HG02852 (cell line): ENCODE measurements around the gene HLA-C.
A peak's percentile ranks its signal among the peaks of the same experiment; 100 is the strongest.
"Not testable (repeated sequence)": the region's sequence is repeated elsewhere in the genome, so short reads cannot be mapped to it uniquely, and the experiment has no call there.

Experiments used
- ATAC-seq: cut with Tn5 transposase; IDR thresholded peaks from one replicate; pipeline ENCODE4 v1.9.1; 2021; ENCODE audit warnings: mild to moderate bottlenecking, moderate library complexity; ENCODE audit not compliant: unreplicated experiment

HLA-C gene

DNA sequence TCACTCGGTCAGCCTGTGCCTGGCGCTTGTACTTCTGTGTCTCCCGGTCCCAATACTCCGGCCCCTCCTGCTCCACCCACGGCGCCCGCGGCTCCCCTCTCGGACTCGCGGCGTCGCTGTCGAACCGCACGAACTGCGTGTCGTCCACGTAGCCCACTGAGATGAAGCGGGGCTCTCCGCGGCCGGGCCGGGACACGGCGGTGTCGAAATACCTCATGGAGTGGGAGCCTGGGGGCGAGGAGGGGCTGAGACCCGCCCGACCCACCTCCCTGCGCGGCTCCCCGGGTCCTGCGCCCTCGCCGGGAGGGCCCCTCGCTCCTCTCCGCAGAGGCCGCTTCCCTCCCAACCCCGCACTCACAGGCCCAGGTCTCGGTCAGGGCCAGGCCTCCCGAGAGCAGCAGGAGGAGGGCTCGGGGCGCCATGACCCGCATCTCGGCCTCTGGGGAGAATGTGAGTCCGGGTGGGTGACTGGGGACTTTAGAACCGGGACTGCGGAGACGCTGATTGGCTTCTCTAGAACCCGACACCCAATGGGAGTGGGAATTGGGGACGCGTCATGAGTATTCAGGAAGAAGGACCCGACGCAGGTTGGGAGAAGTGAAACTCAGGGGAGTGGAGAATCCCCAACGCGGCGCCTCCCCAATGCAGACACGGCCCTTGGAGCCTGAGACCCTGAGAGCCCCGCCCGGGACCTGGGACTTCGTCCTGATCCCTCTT is at the start of gene HLA-C:
TSS of gene HLA-C (minus strand) at position 452 of the 717 bp plus-strand sequence. CDS start at position 431, 21 bp downstream.
- peak; percentile 79 for ATAC-seq

DNA sequence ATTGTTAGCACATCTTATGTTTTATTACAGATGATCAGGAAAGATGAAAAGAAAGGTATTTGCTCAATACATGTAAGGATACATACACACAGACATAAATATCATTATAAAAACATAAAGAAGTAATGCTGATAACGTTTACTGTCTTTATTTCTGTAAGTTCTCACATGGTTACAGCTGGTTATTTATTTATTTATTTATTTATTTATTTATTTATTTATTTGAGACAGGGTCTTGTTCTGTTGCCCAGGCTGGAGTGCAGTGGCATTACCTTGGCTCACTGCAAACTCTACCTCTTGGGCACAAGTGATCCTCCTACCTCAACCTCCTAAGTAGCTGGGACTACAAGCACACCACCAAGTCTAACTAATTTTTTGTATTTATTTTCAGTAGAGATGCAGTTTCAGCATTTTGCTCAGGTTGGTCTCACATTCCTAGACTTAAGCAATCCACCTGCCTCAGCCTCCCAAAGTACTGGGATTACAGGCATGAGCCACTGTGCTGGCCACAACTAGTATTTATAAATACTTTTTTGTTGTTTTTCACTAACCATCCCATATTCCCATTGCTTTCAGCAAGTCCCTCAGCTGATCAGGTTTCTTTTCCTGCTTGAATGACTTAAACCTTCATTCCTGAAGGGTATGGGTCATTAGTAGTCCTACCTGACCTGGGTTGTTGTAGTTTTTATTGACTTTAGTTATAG is 49.3 kb upstream of the HLA-C start:
- no peak for ATAC-seq

DNA sequence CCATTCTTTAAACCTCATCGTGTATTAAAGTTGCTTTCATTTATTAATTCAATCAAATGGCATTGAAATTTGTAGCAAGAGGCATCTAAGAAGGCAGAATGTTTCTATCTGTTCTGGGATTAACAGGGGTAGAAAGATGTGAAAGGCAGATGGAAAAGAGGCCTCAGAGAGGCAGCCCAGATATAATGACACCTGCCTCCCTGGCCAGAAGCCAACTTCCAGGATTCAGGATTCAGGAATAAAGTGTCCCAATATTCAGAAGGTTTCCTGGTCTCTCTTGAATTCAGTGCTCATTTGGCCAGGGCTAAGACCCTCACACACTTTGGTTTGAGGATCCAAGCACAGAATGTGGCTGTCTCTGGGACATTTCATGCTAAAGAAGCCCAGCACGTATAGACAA is 45.1 kb upstream of the HLA-C start:
- no peak for ATAC-seq

DNA sequence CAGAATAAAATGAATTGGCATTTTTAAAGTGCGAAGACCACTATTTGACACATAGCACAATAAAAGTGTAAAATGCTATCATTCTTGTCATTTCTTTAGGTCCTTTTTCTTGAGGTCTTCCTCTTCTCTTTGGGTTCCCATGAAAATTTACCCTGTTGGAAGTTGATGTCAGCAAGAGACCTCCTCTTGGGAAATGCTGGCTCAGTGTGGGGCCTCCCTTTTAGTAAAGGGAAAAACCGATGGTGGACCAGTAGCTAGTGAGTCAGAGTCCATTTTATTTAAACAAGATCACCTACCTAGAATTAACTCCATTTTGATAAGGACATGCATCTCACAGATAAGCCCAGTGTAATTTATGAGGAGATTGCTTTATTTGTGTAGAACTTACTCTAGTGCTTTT is 37.7 kb upstream of the HLA-C start:
- no peak for ATAC-seq

DNA sequence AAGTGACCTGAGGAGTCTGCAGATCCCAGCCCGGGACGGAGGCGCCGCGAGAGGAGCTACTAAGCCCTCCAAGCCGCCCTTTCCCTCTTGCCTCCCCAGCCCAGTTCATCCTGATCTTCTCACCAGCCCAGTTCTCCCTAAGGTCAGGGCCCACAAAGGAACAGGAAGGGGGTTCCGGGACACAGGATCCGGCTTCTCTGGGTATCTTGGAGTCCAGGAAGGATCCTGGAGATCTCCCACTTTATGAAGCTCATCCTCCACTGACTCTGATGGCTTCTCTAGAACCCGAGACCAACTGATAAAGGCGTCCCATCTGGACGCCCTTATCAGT is 36.9 kb upstream of the HLA-C start:
- ATAC-seq, result no peak

DNA sequence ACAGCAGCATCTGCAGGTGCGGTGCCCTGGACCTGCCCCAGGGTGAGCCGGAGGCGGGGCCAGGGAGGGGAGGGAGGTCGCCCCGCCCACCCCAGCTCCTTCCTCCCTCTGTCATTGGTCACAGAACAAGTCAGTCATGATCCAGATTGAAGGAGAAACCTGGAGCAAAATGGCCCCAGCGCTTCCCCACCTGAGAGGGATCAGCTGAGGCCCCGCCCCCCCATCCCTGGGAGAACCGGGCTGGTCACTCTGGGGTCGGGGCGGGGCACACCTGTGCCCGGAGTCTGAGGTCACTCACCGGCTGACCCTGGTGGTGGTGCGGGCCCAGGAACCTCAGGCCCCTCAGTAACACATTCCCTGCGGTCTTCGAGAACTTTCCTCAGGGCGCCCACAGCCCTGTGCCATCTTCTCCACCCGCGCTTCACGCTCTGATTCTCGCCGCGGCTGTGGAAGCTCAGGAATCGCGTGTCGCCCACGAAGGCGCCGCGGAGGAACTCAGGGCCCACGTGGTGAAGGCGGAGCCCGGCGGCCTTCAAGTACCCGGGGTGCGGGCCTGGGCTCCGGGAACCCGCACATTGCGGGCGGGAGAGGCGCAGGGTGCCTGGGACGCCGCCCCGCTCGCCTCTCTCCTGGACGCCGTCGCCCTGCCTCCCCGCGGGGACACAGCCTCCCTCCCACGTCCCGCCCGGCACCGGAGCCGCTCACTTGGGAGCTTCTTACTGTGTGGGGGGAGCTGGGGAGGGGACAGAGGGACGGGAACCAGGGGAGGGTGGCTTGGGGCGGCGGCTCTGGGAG is 36.4 kb upstream of the HLA-C start:
- ATAC-seq, result no peak

DNA sequence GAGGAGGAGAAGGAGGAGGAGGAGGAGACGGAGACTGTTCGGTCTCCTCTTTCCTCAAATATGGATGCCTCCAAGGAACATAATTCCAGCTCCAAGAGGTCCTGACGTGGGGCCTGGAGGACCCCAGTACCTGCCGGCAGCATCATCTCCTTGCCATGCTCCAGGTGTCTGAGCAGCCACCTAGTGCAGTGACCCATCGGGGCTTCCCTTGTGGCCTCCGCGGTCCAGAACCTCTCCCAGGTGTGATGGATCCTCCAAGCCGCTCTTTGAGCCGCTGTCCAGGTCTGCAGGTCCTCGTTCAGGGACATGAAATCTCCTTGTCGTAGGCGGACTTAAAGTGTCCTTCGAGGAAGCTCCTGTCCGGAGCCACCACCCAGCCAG is 35.8 kb upstream of the HLA-C start:
- no peak for ATAC-seq

DNA sequence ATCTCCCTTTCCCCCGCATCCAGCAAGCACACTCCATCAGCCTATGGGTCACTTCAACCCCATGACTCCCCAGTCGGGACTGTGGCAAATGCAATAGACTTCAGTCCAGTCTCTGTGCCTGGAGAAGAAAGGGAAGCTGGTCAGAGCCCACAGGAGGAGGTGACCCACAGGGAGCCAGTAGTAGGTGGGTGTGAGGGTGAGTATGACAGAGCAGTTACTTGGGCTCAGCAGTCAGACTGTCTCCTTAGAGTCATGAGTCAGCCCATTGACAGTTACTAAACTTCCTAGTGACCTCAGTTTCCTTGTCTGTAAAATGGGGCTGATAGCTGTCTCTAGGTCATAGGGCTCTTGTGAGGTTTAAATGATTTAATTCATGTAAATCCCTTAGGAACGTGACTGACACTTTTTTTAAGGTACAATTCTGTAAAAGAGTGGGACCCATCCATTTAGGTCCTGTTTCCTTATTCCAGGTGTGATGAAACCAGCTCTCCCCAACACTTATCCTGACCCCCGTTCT is 33.9 kb upstream of the HLA-C start:
- no peak for ATAC-seq

DNA sequence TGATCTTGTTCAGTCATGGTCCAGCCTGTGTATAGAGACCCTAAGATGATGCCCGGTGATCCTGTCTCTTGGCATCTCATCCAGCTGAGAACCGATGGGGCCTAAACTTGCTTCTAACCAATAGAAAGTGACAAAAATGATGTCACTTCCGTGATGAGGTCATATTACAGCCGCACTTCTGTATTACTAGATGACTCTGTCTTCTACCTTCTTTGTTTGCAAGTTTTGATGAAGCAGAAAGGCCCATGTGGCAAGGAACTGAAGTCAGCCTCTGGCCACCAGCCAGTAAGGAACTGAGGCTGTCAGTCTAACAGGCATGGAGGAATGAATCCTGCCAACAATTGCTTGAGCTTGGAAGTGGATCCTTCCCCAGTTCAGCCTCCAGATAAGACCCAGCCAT is 32.8 kb upstream of the HLA-C start:
- ATAC-seq, result no peak

DNA sequence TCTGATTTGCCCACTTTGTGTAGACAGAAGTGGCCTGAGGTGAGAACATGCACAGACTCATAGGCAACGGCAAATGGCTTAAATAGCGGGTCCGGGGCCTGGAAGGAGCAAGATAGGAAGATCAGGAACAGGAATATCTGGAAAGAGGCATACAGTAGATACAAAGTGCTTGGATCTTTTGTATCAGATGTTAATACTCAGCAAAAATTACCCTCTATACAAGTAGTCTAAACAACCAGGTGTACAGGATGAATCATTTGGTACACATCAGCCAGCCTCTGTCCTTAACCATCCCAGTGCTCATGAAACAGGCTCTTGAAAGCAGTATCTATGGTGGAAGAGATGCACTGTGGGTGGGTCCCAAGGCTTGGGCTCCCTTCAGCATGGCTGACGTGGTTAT is 28.9 kb upstream of the HLA-C start:
- no peak for ATAC-seq

DNA sequence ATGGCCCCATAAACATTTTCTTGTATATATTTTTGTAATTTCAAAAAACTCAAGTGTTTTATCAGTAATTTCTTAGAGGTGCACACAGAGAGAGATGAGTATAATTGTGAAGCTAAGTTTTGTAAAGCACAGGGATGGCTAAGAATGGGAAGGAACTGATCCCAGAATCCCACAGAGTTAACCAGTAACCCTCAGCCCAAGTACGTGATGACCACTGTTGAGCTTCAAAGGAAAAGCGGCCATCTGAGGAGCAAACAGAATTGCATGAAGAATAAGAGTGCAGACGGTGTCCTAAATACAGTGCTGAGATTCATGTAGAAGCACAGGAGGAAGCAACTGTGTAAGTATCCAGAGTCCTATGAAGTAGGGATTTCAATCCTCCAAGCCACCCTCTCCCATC is 28.1 kb upstream of the HLA-C start:
- no peak for ATAC-seq

DNA sequence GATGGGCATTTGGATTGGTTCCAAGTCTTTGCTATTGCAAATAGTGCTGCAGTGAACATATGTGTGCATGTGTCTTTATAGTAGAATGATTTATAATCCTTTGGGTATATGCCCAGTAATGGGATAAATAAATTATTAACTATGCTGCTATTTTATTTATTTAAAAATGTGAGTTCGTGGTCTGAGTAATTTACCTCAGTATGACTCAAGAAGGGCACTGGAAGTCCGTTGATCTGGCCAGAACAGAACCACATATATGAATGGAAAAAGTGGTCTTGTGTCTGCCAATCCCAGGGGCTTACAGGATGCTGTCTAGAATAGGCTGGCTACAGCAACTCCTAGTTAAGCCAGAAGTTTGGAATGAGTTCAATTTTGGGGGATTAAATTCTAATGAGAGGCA is 27.6 kb upstream of the HLA-C start:
- no peak for ATAC-seq

DNA sequence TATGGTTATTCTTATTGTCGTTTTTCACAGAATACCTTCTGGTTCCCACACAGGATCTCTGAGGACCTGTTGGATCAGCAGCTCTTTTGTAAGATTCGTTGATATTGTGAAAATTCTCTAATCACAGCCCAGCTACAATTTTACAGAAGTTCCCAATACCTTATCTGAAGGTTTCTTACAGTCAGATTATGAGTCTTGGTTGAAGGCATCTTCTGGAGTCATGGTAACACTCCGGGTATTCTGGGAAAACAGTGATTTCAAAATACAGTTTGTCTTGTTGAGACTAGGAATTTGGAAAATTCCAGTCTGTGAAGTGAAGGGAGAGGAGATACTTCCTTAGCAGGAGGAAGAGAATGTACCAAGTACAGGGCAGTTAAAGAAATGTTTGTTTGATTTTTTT is 22.2 kb upstream of the HLA-C start:
- no peak for ATAC-seq

DNA sequence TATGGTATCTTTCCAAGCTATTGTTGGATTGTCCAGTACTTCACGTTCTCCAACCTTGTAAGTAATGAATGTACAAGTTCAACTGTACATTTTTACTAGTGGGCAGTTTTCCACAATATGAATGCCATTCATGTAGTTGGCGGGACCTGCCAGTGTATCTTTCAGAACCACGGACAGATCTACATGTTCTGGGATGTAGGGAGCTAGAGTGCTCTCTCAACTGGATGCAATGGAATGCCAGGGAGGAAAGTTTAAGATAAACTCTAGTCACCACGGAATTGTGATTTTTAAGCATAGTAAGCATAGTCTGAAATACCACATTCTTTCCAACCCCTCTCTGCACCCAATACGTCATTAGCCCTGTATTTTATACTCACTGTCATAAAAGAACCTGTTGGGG is 21.5 kb upstream of the HLA-C start:
- ATAC-seq, result no peak

DNA sequence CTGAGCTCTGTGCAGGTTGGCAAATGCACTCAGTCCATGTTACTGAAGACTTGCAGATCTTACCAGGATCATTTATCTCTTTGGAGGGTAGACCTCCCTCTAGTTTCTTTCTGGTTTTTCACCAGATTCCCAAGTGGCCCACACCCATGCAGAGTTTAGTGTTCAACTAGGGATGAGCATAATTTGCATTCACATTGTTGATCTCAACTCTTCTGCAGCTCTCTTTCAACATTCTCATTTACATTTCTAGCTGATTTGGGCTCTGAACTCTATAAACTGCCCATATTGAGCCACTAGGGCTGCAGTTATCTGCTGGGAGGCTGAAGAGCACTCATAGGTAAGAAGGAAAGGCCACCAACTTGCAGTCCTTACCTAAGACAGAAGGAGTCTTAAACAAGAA is 17.9 kb upstream of the HLA-C start:
- no peak for ATAC-seq

DNA sequence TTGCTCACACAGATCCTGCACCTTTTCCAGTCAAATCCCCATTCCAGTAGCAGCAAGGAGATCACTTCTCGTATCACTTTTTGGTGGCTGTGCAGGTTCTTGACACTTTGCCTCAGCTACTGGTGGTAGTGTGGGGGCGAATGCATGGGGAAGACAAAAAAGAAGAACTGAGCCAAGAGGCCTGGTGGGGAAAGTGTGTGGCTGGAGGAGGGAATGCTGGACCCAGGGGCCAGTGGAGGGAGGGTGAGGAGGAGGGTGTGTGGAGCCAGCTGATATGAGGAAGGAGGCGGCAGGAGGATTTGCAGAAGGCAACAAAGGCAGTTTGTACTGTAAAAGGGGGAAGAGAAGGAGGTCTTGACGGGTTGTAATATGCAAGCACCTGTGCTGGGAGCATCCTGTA is 15.7 kb upstream of the HLA-C start:
- no peak for ATAC-seq

DNA sequence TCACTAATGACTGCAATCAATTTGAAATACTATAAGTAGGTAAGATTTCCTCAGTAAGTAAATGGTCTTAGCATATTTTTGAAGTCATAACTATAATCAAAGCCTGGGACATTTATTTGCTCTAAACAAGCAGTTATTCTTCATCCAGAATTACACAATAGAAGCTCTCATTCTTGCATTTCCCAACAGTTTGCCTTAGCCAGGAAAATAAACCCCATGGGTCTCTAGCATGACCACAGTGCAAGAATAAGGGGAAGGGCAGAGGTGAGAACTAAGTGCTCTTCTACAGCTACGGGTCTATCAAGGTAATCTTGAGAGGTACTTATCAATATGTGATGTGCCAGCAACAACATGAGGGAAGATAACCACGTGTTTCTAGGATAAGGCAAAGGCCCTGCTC is 14.1 kb upstream of the HLA-C start:
- no peak for ATAC-seq

DNA sequence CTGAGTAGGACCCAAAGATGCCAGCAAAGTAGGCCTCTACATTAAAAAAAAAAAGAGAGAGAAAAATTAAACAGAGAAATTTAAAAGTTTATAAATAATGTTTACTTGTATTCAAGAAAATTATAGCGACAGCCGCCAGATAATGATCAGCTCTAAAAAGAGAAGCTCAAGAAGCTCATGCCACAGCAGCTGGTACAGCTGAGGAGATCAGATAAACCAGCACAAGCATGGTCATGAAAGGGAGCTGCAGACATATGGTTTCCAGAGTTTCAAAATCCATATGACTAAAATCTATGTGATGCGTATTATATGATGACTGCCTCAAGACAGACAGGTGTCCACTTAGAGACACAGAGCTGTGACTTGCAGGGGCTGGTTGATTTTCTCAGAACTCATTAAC is 13.6 kb upstream of the HLA-C start:
- ATAC-seq, result no peak

DNA sequence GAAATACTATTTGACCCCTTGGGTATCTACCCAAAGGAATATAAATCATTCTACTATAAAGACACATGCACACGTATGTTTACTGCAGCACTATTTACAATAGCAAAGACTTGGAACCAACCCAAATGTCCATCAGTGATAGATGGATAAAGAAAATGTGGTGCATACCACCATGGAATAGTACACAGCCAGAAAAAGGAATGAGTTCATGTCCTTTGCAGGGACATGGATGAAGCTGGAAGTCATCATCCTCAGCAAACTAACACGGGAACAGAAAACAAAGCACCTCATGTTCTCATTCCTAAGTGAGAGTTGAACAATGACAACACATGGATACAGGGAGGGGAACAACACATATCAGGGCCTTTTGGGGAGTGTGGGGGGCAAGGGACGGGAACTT is 7.8 kb upstream of the HLA-C start:
- ATAC-seq, result not testable (repeated sequence)

DNA sequence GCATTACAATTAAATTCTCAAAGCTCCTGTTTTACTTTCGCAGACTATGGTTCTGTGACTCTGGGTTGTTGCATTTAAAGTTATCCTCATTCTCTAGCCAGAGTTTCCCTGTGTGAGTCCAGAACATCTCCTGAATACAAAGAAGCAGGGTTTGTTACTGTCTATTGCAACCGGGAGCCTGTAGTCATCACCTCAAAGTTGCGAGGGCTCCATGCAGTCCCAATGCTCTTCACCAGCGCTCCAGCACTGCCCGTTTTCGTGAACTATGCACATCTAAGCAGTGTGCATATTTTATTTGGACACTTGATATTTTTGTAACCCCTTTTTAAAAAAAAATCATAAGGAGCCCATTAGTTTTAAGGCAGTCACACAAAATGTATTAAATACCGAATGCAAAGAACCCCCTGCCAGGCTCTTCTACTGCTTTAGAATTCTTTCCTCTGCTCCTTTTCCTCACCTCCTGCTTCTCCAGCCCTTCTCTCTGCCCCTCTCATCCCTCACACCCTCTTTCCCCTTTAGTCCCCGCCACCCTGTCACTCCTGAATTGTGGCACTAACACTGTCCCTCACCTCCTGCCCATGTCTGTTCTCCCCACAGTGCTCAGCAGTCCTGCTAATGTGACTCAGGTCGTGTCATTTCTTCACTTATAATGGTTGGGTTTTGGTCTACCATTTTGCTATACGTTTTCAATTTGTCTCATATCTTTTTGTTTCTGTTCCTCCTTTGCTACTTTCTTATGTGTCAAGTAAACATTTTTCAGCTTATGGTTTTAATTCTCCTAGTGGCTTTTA is 1.1 kb upstream of the HLA-C start:
- ATAC-seq, result no peak

DNA sequence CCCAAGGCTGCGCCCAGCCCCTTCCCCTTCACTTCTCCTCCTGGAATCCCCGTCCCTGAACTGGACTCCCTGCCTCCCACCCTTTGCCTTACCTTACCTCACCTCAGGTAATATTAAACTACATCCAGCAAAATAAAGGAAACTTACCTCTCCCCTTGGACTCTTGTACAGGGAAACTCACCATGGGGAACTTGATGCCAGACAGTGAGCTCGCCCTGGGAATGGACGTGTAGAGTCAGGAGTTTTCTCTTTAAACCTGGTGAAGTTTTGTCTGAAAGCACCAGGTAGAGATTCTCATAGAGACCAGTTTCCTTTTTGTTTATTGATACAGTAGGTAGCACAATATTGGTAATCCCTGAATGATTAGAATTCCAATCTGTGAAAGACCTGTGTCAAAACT is 544 bp upstream of the HLA-C start:
- no peak for ATAC-seq
